Mesendoderm (in vitro differentiated cells): Measurements from ENCODE around the gene TNPO3.

Experiments used
- DNase-seq: peaks from one replicate; pipeline ENCODE4 v3.0.0; 2013
- H2AK5ac ChIP-seq: 2 replicates; pipeline ENCODE4 v1.6.1; 2013; ENCODE audit warnings: low read length, inconsistent platforms
- H2BK120ac ChIP-seq: 2 replicates; pipeline ENCODE4 v1.6.1; 2013; ENCODE audit warnings: low read depth, mild to moderate bottlenecking, low read length, moderate library complexity, mixed read lengths
- H2BK15ac ChIP-seq: replicated peaks from 2 replicates; pipeline ENCODE4 v1.6.1; 2013; ENCODE audit warnings: low read depth, mild to moderate bottlenecking, moderate library complexity
- H2BK5ac ChIP-seq: 2 replicates; pipeline ENCODE4 v1.6.1; 2013; ENCODE audit warnings: low read length, inconsistent platforms
- H3K18ac ChIP-seq: 2 replicates; pipeline ENCODE4 v1.6.1; 2013; ENCODE audit warnings: mild to moderate bottlenecking, low read length, mixed read lengths
- H3K23ac ChIP-seq: one replicate; pipeline ENCODE4 v1.6.1; 2013; ENCODE audit warnings: low read length
- H3K27ac ChIP-seq: 2 replicates; pipeline ENCODE4 v1.5.1; 2013; ENCODE audit warnings: low read depth, mild to moderate bottlenecking, inconsistent platforms, low read length, moderate library complexity
- H3K27me3 ChIP-seq: 2 replicates; pipeline ENCODE4 v1.6.1; 2013; ENCODE audit warnings: low read length, control low read depth, mild to moderate bottlenecking, inconsistent platforms; ENCODE audit not compliant: insufficient read depth, poor library complexity
- H3K36me3 ChIP-seq: 2 replicates; pipeline ENCODE4 v1.6.1; 2013; ENCODE audit warnings: low read length, inconsistent platforms; ENCODE audit not compliant: control insufficient read depth, insufficient read depth
- H3K4ac ChIP-seq: one replicate; pipeline ENCODE4 v1.6.1; 2013; ENCODE audit warnings: low read depth, mild to moderate bottlenecking, low read length, moderate library complexity
- H3K4me1 ChIP-seq: 2 replicates; pipeline ENCODE4 v1.6.1; 2013; ENCODE audit warnings: low read depth, low read length, inconsistent platforms; ENCODE audit not compliant: control insufficient read depth
- H3K4me2 ChIP-seq: 2 replicates; pipeline ENCODE4 v1.6.1; 2013; ENCODE audit warnings: low read length
- H3K4me3 ChIP-seq: 2 replicates; pipeline ENCODE4 v1.5.1; 2013; ENCODE audit warnings: mild to moderate bottlenecking, low read length
- H3K56ac ChIP-seq: one replicate; pipeline ENCODE4 v1.6.1; 2013; ENCODE audit warnings: low read length
- H3K79me1 ChIP-seq: 2 replicates; pipeline ENCODE4 v1.6.1; 2013; ENCODE audit warnings: low read length, inconsistent platforms
- H3K79me2 ChIP-seq: 2 replicates; pipeline ENCODE4 v1.6.1; 2013; ENCODE audit warnings: mild to moderate bottlenecking, low read length; ENCODE audit not compliant: control insufficient read depth, insufficient read depth
- H3K9ac ChIP-seq: 2 replicates; pipeline ENCODE4 v1.6.1; 2013; ENCODE audit warnings: low read length, inconsistent platforms
- H4K5ac ChIP-seq: one replicate; pipeline ENCODE4 v1.6.1; 2013; ENCODE audit warnings: low read length
- H4K8ac ChIP-seq: one replicate; pipeline ENCODE4 v1.6.1; 2013; ENCODE audit warnings: low read depth, mild to moderate bottlenecking, control low read depth, low read length, moderate library complexity
- WGBS: extraction: QIAGEN DNeasy Blood & Tissue Kit; methylation state at CpG from one replicate; pipeline ENCODE4 v1.1.7; 2013; ENCODE audit warnings: low lambda C conversion rate, missing lambda C conversion rate; ENCODE audit not compliant: insufficient coverage; ENCODE audit errors: extremely low coverage; 5-methylcytosine and 5-hydroxymethylcytosine counted together

Gene TNPO3

GRCh38 chr7:129074994-129075393 is 20.1 kb upstream of the TNPO3 start:
- Histone ChIP-seq H3K27me3 (no peaks in the 10 kb centered on the region), H3K79me2 (no peaks in the 10 kb centered on the region)
- no CpG with 5 or more reads among the region's 2 CpGs for WGBS

DNA sequence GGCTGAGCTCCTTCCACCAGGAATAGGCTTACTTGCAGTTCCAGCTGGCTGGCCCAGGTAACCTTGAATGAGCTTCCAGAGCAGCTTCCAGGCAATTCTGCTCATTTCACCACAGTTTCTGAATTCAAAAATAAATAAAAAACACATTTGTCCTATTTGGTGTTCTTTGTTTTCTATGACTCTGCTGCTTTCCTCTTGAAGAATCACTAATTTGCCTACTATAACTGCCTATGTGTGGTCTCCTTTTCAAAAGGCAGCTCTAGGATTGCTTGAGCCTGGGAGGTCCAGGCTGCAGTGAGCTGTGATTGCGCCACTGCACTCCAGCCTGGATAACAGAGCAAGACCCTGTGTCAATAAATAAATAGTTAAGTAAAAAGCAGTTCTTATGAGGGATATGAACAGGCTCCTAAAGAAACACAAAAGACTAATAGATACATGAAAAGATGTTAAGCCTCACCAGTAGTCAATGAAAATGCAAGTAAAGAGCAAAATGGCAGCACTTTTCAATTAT is 19.5 kb upstream of the TNPO3 start:
- Histone ChIP-seq H2AK5ac (no peak overlapping the region), H2BK15ac (no peak overlapping the region), H3K4me3 (no peak overlapping the region), H4K8ac (no peak overlapping the region), H3K18ac (no peak overlapping the region), H4K5ac (no peak overlapping the region), H3K4ac (no peak overlapping the region), H3K36me3 (no peaks in the 10 kb centered on the region), H3K4me1 (no peaks in the 10 kb centered on the region), H3K27ac (no peak overlapping the region), H3K56ac (no peak overlapping the region), H2BK120ac (no peak overlapping the region), H3K27me3 (no peaks in the 10 kb centered on the region), H2BK5ac (no peak overlapping the region), H3K4me2 (no peak overlapping the region), H3K79me2 (no peaks in the 10 kb centered on the region), H3K79me1 (no peaks in the 10 kb centered on the region), H3K23ac (no peak overlapping the region), H3K9ac (no peak overlapping the region)
- no peak for DNase-seq
- WGBS, result no CpG with 5 or more reads among the region's 1 CpG

More at GRCh38 chr7:129074994-129075393, 20.1 kb upstream of the TNPO3 start:
- Histone ChIP-seq H3K4me2 (no peak overlapping the region), H3K79me1 (no peaks in the 10 kb centered on the region), H3K9ac (no peak overlapping the region), H3K4me3 (no peak overlapping the region), H3K36me3 (no peaks in the 10 kb centered on the region), H2AK5ac (no peak overlapping the region), H4K5ac (no peak overlapping the region), H3K4ac (no peak overlapping the region), H2BK15ac (no peak overlapping the region), H3K18ac (no peak overlapping the region), H2BK120ac (no peak overlapping the region), H3K23ac (no peak overlapping the region), H3K4me1 (no peaks in the 10 kb centered on the region), H3K56ac (no peak overlapping the region), H4K8ac (no peak overlapping the region), H2BK5ac (no peak overlapping the region), H3K27ac (no peak overlapping the region)
- DNase-seq, result no peak

DNA sequence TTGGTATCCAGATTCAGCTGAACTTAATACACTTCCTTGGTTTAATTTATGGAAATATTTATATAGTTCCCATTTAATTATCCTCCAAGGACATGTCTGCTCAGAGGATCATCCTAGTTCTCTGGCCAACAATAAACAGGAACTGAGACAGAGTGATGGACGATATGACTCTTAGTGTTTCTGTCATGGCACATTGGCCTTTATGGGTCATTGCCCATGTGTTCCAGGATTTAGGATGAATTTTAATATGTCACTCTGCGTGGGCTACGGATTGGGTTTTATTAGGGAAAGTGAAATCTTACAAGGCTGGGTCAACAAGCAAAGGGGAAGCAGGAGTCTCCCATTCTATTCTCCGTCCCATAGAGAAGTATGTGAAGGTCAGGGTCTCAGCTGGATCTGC is 18.8 kb upstream of the TNPO3 start:
- no CpG with 5 or more reads among the region's 4 CpGs for WGBS
- Histone ChIP-seq H3K9ac (no peak overlapping the region), H3K4me1 (no peaks in the 10 kb centered on the region), H3K4me2 (no peak overlapping the region), H3K4ac (no peak overlapping the region), H3K27ac (no peak overlapping the region), H3K23ac (no peak overlapping the region), H4K5ac (no peak overlapping the region), H4K8ac (no peak overlapping the region), H3K27me3 (no peaks in the 10 kb centered on the region), H3K56ac (no peak overlapping the region), H2BK120ac (no peak overlapping the region), H2BK15ac (no peak overlapping the region), H3K79me2 (no peaks in the 10 kb centered on the region), H2AK5ac (no peak overlapping the region), H3K18ac (no peak overlapping the region), H3K4me3 (no peak overlapping the region), H3K36me3 (no peaks in the 10 kb centered on the region), H3K79me1 (no peaks in the 10 kb centered on the region), H2BK5ac (no peak overlapping the region)
- no peak for DNase-seq

GRCh38 chr7:129073204-129073603 is 18.3 kb upstream of the TNPO3 start:
- H3K79me2 ChIP-seq, result no peaks in the 10 kb centered on the region
- H3K79me1 ChIP-seq, result no peaks in the 10 kb centered on the region
- H3K27ac ChIP-seq, result no peak overlapping the region
- H3K4me3 ChIP-seq, result no peak overlapping the region
- DNase-seq, result no peak
- H3K27me3 ChIP-seq, result no peaks in the 10 kb centered on the region
- no peak overlapping the region for H3K23ac ChIP-seq
- no peaks in the 10 kb centered on the region for H3K4me1 ChIP-seq
- H3K18ac ChIP-seq, result no peak overlapping the region
- no peak overlapping the region for H3K4me2 ChIP-seq
- H2BK120ac ChIP-seq, result no peak overlapping the region
- H2AK5ac ChIP-seq, result no peak overlapping the region
- H2BK15ac ChIP-seq, result no peak overlapping the region
- H3K9ac ChIP-seq, result no peak overlapping the region
- H3K4ac ChIP-seq, result no peak overlapping the region
- H4K5ac ChIP-seq, result no peak overlapping the region
- H3K56ac ChIP-seq, result no peak overlapping the region
- H2BK5ac ChIP-seq, result no peak overlapping the region
- H3K36me3 ChIP-seq, result no peaks in the 10 kb centered on the region
- no peak overlapping the region for H4K8ac ChIP-seq
- no CpG with 5 or more reads among the region's 1 CpG for WGBS

- DNase-seq, result no peak
- H3K36me3 ChIP-seq, result no peaks in the 10 kb centered on the region
- H3K4me1 ChIP-seq, result no peaks in the 10 kb centered on the region
- H3K18ac ChIP-seq, result no peak overlapping the region
- H2AK5ac ChIP-seq, result no peak overlapping the region
- H2BK5ac ChIP-seq, result no peak overlapping the region
- H3K79me2 ChIP-seq, result no peaks in the 10 kb centered on the region
- no peak overlapping the region for H4K5ac ChIP-seq
- H2BK15ac ChIP-seq, result no peak overlapping the region
- no peak overlapping the region for H3K4me2 ChIP-seq
- WGBS, result no CpG with 5 or more reads among the region's 9 CpGs
- H3K27me3 ChIP-seq, result no peaks in the 10 kb centered on the region
- no peak overlapping the region for H3K4ac ChIP-seq
- no peak overlapping the region for H3K56ac ChIP-seq
- H4K8ac ChIP-seq, result no peak overlapping the region
- no peak overlapping the region for H3K27ac ChIP-seq
- no peak overlapping the region for H2BK120ac ChIP-seq
- H3K23ac ChIP-seq, result no peak overlapping the region
- H3K9ac ChIP-seq, result no peak overlapping the region
- H3K4me3 ChIP-seq, result no peak overlapping the region
- no peaks in the 10 kb centered on the region for H3K79me1 ChIP-seq
Measured at GRCh38 chr7:129072479-129073011, 17.6 kb upstream of the TNPO3 start.

- Histone ChIP-seq H3K4me2 (no peak overlapping the region), H3K18ac (no peak overlapping the region), H3K79me2 (no peaks in the 10 kb centered on the region), H3K56ac (no peak overlapping the region), H4K5ac (no peak overlapping the region), H3K23ac (no peak overlapping the region), H3K4me1 (no peaks in the 10 kb centered on the region), H4K8ac (no peak overlapping the region), H2BK5ac (no peak overlapping the region), H2AK5ac (no peak overlapping the region), H3K36me3 (no peaks in the 10 kb centered on the region), H3K27me3 (no peaks in the 10 kb centered on the region), H3K27ac (no peak overlapping the region), H2BK15ac (no peak overlapping the region), H3K4ac (no peak overlapping the region), H3K9ac (no peak overlapping the region), H3K79me1 (no peaks in the 10 kb centered on the region), H2BK120ac (no peak overlapping the region), H3K4me3 (no peak overlapping the region)
- WGBS, result no CpG with 5 or more reads among the region's 5 CpGs
- no peak for DNase-seq
Measured at GRCh38 chr7:129069021-129069420, 14.1 kb upstream of the TNPO3 start.
